OCI-LY1 (cell line): Measurements from ENCODE around the gene NDFIP2.

ENCODE experiments used
- H2AFZ ChIP-seq: fragments of 200-600 bp; sonication (generic), shearing (Covaris generic); 2 replicates; pipeline ENCODE4 v1.6.0; 2014; ENCODE audit warnings: antibody characterized with exemption, mild to moderate bottlenecking, low read length
- H3F3A ChIP-seq: fragments of 200-600 bp; sonication (generic), shearing (Covaris generic); 2 replicates; pipeline ENCODE4 v1.6.0; 2014; ENCODE audit warnings: mild to moderate bottlenecking, antibody characterized with exemption, low read length, moderate library complexity; ENCODE audit not compliant: insufficient read depth
- H3K27ac ChIP-seq: fragments of 200-600 bp; sonication (generic); 2 replicates; pipeline ENCODE4 v1.5.1; 2014; ENCODE audit warnings: low read length, mixed run types, mild to moderate bottlenecking, low read depth; ENCODE audit not compliant: poor library complexity, severe bottlenecking
- H3K27me3 ChIP-seq: fragments of 200-600 bp; sonication (generic); 2 replicates; pipeline ENCODE4 v1.6.0; 2014; ENCODE audit warnings: antibody characterized with exemption, mild to moderate bottlenecking, low read length, moderate library complexity; ENCODE audit not compliant: insufficient read depth
- H3K36me3 ChIP-seq: fragments of 200-600 bp; sonication (generic); 2 replicates; pipeline ENCODE4 v1.6.1; 2014; ENCODE audit warnings: mild to moderate bottlenecking, antibody characterized with exemption, low read length, moderate library complexity, mixed read lengths; ENCODE audit not compliant: insufficient read depth
- H3K4me1 ChIP-seq: fragments of 200-600 bp; sonication (generic); 2 replicates; pipeline ENCODE4 v1.5.1; 2014; ENCODE audit warnings: mild to moderate bottlenecking, low read length, moderate library complexity; ENCODE audit not compliant: insufficient read depth, severe bottlenecking
- H3K4me2 ChIP-seq: fragments of 200-600 bp; sonication (generic), shearing (Covaris generic); 2 replicates; pipeline ENCODE4 v1.6.1; 2014; ENCODE audit warnings: low read length
- H3K4me3 ChIP-seq: fragments of 200-600 bp; sonication (generic); 2 replicates; pipeline ENCODE4 v1.5.1; 2014; ENCODE audit warnings: low read length, low read depth, mild to moderate bottlenecking, mixed read lengths; ENCODE audit not compliant: poor library complexity, severe bottlenecking
- H3K79me2 ChIP-seq: fragments of 200-600 bp; shearing (Covaris generic); 2 replicates; pipeline ENCODE4 v1.6.1; 2016; ENCODE audit warnings: mixed run types, low read length, mixed read lengths; ENCODE audit not compliant: insufficient read depth
- H3K9ac ChIP-seq: fragments of 200-600 bp; sonication (generic), shearing (Covaris generic); 2 replicates; pipeline ENCODE4 v1.6.1; 2014; ENCODE audit warnings: mild to moderate bottlenecking, low read length, mixed read lengths
- H3K9me2 ChIP-seq: fragments of 200-600 bp; sonication (generic), shearing (Covaris generic); 2 replicates; pipeline ENCODE4 v1.6.1; 2014; ENCODE audit warnings: low read depth, mild to moderate bottlenecking, low read length, mixed read lengths
- H3K9me3 ChIP-seq: fragments of 200-600 bp; shearing (Covaris generic); 2 replicates; pipeline ENCODE4 v1.6.1; 2014; ENCODE audit warnings: low read length, mixed read lengths
- H4K20me1 ChIP-seq: fragments of 200-600 bp; sonication (generic), shearing (Covaris generic); 2 replicates; pipeline ENCODE4 v1.6.0; 2016; ENCODE audit warnings: mild to moderate bottlenecking, low read length; ENCODE audit not compliant: insufficient read depth
- CTCF ChIP-seq: fragments of 200-600 bp; sonication (generic), shearing (Covaris generic); IDR thresholded peaks from 2 replicates; pipeline ENCODE4 v1.5.1; 2017; ENCODE audit warnings: mild to moderate bottlenecking, antibody characterized with exemption, low read length, moderate library complexity, mixed read lengths
- EZH2 ChIP-seq: fragments of 200-600 bp; sonication (generic), shearing (Covaris generic); IDR thresholded peaks from 2 replicates; pipeline ENCODE4 v1.8.0; 2017; ENCODE audit warnings: borderline replicate concordance, mixed run types, mild to moderate bottlenecking, antibody characterized with exemption, low read length, moderate library complexity, mixed read lengths

The NDFIP2 gene

GRCh38 chr13:79492918-79493594 lies 12.1 kb downstream of the NDFIP2 start:
- H3K4me2 ChIP-seq: no peak overlapping the region; the same call in 1 of the 2 replicates
- H3K4me3 ChIP-seq: no peak overlapping the region

DNA sequence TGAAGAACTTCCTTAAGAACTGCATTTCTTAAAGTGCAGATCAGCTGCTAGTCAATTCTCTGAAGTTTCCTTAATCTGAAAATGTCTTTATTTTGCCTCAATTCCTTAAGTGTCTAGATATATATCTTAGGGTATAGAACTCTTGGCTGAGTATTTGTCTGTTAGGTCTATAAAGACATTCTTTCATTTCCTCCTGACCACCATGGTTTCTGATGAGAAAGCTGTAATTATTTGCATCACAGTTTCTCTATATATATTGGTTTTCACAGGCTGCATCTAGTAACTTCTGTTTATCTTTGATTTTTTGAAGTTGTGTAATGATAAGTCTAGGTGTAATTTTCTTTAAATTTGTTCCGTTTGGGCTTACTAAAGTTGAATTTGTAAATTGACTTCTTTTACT lies 15.2 kb downstream of the NDFIP2 start:
- Histone ChIP-seq H3K36me3 (no peaks in the 10 kb centered on the region), H3K4me2 (no peak overlapping the region), H3K9me3 (no peaks in the 10 kb centered on the region), H3K27ac (no peak overlapping the region), H3K9me2 (no peaks in the 10 kb centered on the region), H3K4me1 (peaks cover 22% of the 10 kb centered on the region), H2AFZ (no peak overlapping the region), H3K79me2 (peaks cover 75% of the 10 kb centered on the region), H3K27me3 (no peaks in the 10 kb centered on the region), H3K4me3 (no peak overlapping the region), H3K9ac (no peak overlapping the region), H4K20me1 (no peaks in the 10 kb centered on the region), H3F3A (no peaks in the 10 kb centered on the region)
- TF ChIP-seq EZH2: no peak
- no peak for TF ChIP-seq CTCF

More at GRCh38 chr13:79492918-79493594, 12.1 kb downstream of the NDFIP2 start:
- H3K9me2 ChIP-seq: no peaks in the 10 kb centered on the region
- H3K4me1 ChIP-seq: peaks cover 22% of the 10 kb centered on the region
- H3K79me2 ChIP-seq: peaks cover 92% of the 10 kb centered on the region
- no peak overlapping the region for H3K27ac ChIP-seq
- 0 out of 2 replicates have a peak, but pooled peaks cover 7% of the 10 kb centered on the region for H3K36me3 ChIP-seq
- H4K20me1 ChIP-seq: no peaks in the 10 kb centered on the region
- H3K9ac ChIP-seq: no peak overlapping the region
- H3K9me3 ChIP-seq: no peaks in the 10 kb centered on the region
- no peaks in the 10 kb centered on the region for H3F3A ChIP-seq
- H2AFZ ChIP-seq: no peak overlapping the region
- no peaks in the 10 kb centered on the region for H3K27me3 ChIP-seq
- TF ChIP-seq EZH2 (no peak), CTCF (no peak)

DNA sequence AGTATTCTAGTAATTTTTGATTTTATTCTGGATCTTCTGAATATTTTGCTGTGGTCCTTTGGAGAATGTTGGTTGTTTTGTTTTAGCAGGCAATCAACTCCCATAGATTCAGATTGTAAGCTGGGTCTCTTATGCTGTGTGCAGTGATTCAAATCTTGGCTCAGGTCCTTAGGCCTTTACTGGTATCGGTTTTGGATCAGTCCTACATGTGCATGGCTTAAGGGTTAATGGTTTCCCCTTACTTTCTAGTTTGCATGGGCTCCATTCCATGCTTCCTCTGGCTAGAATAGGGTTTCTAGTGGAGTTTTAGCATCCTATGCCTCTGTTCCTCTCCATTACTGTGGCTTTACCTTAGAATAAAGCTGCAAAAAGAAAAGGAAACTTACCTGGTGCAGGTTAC lies 16.1 kb downstream of the NDFIP2 start:
- no peak overlapping the region for H2AFZ ChIP-seq
- no peaks in the 10 kb centered on the region for H3K9me3 ChIP-seq
- H3K4me2 ChIP-seq: no peak overlapping the region
- no peaks in the 10 kb centered on the region for H3K27me3 ChIP-seq
- H3K79me2 ChIP-seq: peaks cover 74% of the 10 kb centered on the region
- H3K4me3 ChIP-seq: no peak overlapping the region
- peaks cover 17% of the 10 kb centered on the region for H3K4me1 ChIP-seq
- no peak overlapping the region for H3K9ac ChIP-seq
- H4K20me1 ChIP-seq: no peaks in the 10 kb centered on the region
- H3K27ac ChIP-seq: no peak overlapping the region
- H3K36me3 ChIP-seq: no peaks in the 10 kb centered on the region
- H3K9me2 ChIP-seq: no peaks in the 10 kb centered on the region
- no peak for TF ChIP-seq CTCF
- TF ChIP-seq EZH2: no peak
- H3F3A ChIP-seq: no peaks in the 10 kb centered on the region; the same call in 1 of the 2 replicates
